Left ventricle myocardium inferior (tissue), 1 donor: ENCODE results near the gene CHSY1. TPM values are rescaled to one million over a fixed set of nuclear protein-coding genes. Genes with fewer than 3 reads are reported as not detected.

Experiments
- DNase-seq: peaks from one replicate; pipeline ENCODE4 v3.0.0-alpha.2; 2020
- H3K27ac ChIP-seq: fragments of 200-600 bp; replicated peaks from 2 replicates; pipeline ENCODE4 v1.8.0; 2021
- H3K27me3 ChIP-seq: fragments of 200-600 bp; 2 replicates; pipeline ENCODE4 v1.8.0; 2021; ENCODE audit warnings: low read depth
- H3K36me3 ChIP-seq: fragments of 200-600 bp; 2 replicates; pipeline ENCODE4 v1.8.0; 2021
- H3K4me1 ChIP-seq: fragments of 200-600 bp; 2 replicates; pipeline ENCODE4 v1.8.0; 2021
- H3K4me3 ChIP-seq: fragments of 200-600 bp; 2 replicates; pipeline ENCODE4 v1.8.0; 2021; ENCODE audit warnings: mild to moderate bottlenecking, moderate library complexity
- H3K9me3 ChIP-seq: fragments of 200-600 bp; replicated peaks from 2 replicates; pipeline ENCODE4 v1.8.0; 2021
- intact Hi-C: fragments of 100-400 bp; cut with micrococcal nuclease; formaldehyde crosslinking; loops from one replicate; pipeline ENCODE4 v1.11.0; 2022
- total RNA-seq: library from RNA; stranded (reverse); fragmentation: NEBNext Ultra II Directional; extraction: Animal tissue kit (Norgen Biotek cat#: 25700); gene quantifications from one replicate; pipeline ENCODE4 v1.2.1, GENCODE V29; 2021
- TF ChIP-seq, protein P1 (sequence below): fragments of 200-600 bp; IDR thresholded peaks from 2 replicates; pipeline ENCODE4 v1.8.0; 2021; ENCODE audit warnings: antibody characterized with exemption, mild to moderate bottlenecking, borderline replicate concordance
- donor health status: DM: no; HTN: yes; CAD: no; lungs with severe emphysema.

Gene CHSY1
- total RNA-seq, 1 donor from 2014 or later = 15.1 TPM

DNA sequence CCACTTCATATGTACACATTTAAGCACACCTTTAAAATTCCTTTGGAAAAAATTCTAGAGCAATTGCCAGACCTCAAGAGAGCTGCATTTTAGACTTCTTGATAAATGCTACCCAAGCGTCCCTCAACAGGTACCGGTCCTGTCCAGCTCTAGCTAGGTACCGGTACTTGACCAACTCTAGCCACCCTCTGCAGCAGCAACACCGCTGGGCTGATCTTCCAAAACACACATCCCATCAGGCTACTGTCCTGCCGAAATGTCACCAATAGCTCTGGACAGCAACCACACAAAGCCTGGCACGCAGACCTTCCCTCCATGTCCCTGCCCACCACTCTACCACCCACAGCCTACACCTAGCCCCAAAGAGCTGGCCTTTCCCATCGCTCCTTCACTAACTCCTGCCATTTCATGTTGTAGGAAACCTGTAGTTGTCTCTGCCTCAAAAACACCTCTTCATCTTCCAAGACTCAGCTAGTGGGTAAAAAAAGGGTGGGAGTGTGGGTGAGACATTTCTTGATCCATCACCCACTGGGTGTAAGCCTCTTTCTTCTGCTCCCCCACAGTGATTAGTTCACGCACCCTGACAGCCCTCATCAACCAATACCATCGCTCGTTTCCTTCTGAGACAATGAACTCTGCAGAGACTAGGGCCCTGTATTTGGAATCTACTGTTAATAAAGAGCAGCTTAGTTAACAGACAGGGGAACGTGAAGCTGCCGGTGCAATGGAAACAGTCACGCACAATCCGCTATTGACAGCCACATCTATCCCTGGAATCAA is 6.8 kb downstream of the CHSY1 start:
- Histone ChIP-seq H3K4me1 (peaks cover 100% of the 10 kb centered on the region), H3K9me3 (no peaks in the 10 kb centered on the region), H3K36me3 (peaks cover 8% of the 10 kb centered on the region), H3K4me3 (no peak overlapping the region), H3K27ac (peak overlapping the region; percentile 18), H3K27me3 (no peaks in the 10 kb centered on the region)
- DNase-seq = no peak
- TF ChIP-seq, protein P1, sequence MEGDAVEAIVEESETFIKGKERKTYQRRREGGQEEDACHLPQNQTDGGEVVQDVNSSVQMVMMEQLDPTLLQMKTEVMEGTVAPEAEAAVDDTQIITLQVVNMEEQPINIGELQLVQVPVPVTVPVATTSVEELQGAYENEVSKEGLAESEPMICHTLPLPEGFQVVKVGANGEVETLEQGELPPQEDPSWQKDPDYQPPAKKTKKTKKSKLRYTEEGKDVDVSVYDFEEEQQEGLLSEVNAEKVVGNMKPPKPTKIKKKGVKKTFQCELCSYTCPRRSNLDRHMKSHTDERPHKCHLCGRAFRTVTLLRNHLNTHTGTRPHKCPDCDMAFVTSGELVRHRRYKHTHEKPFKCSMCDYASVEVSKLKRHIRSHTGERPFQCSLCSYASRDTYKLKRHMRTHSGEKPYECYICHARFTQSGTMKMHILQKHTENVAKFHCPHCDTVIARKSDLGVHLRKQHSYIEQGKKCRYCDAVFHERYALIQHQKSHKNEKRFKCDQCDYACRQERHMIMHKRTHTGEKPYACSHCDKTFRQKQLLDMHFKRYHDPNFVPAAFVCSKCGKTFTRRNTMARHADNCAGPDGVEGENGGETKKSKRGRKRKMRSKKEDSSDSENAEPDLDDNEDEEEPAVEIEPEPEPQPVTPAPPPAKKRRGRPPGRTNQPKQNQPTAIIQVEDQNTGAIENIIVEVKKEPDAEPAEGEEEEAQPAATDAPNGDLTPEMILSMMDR = no peak
- intact Hi-C loops = loop anchor here (10.0 kb wide), 1 partner anchor 120 kb away; no protein-coding TSS in a partner anchor

DNA sequence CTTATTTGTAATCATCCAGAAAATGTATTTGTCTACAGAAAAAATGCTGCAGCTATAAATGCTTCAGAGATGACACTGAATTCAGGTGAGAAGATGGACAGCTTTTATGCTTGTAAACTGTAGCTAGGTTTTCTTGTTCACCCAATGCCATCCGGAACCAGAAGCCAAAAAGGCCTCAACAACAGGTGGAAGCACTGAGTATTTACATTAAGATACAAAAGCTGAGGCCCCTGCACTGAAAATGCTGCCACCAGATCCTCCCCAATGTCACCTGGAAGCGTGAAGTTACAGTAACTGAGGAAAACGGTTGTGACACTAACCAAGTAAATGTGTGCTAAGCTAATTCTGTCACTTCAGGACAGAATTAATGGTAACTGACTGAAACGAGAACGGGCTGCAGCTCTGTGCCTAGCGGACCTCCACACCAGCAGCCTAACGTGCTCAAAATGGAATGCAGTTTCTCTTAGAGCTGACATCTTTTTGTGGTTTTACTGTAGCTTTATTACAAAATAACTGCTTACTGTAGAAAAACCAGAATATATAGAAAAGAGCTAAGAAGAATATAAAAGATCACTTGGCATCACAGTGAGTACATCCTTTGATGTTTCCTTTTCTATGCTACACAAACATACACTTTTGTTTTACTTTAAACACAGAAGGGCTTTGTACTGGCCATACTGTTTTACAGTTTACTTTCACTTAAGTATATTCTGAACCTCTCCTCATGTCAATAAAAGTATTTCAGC is 7.6 kb downstream of the CHSY1 start:
- Histone ChIP-seq H3K36me3 (peaks cover 8% of the 10 kb centered on the region), H3K27ac (peak overlapping the region; percentile 66)
- no peak for DNase-seq

DNA sequence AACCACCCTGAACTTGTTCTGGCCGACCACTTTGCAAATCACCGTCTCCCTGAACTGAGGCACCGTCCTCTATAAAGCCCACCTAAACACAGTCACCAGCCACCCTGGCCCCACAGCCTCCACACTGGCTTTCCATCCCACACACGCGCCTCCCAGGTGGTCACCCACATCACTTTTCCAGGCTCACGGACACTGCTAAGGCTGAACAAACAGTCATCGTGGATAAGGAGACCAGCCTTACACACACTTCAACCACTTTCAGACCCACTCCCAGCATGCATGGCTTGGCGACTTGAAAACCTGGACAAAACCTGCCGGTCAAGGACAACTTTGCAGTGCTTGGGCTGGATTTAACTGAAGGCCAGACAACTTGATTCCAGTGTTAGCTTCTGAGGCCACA is 8.4 kb downstream of the CHSY1 start:
- Histone ChIP-seq H3K36me3 (peaks cover 8% of the 10 kb centered on the region), H3K4me1 (peaks cover 96% of the 10 kb centered on the region), H3K27me3 (no peaks in the 10 kb centered on the region), H3K27ac (peak overlapping the region; percentile 66), H3K4me3 (no peak overlapping the region), H3K9me3 (no peaks in the 10 kb centered on the region)
- intact Hi-C loops = loop anchor here (10.0 kb wide), 1 partner anchor 119 kb away; no protein-coding TSS in a partner anchor
- DNase-seq = no peak
- TF ChIP-seq, protein P1 = no peak

More for the DNA sequence above, 7.6 kb downstream of the CHSY1 start:
- Histone ChIP-seq H3K9me3 (no peaks in the 10 kb centered on the region), H3K4me1 (peaks cover 100% of the 10 kb centered on the region), H3K27me3 (no peaks in the 10 kb centered on the region), H3K4me3 (no peak overlapping the region)
- intact Hi-C loops = loop anchor here (10.0 kb wide), 1 partner anchor 119 kb away; no protein-coding TSS in a partner anchor
- TF ChIP-seq, protein P1 = no peak

DNA sequence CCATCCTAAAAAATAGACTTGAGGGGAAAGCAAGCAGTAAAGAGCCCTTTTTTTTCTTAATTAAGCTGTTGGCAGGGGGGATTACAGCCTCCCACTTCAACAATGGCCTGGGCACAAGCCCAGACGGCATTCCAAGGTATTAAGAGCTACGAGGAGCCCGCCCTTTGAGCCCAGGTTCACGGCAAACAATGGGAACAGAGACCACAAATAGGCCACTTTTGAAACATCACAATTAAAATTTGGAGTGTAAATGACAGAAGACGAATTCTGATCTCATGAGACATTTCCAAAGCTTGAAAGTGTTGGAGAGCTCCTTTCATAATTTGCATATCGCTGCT is 8.9 kb downstream of the CHSY1 start:
- no peak for DNase-seq
- Histone ChIP-seq H3K36me3 (peaks cover 5% of the 10 kb centered on the region), H3K27ac (peak overlapping the region; percentile 66), H3K4me1 (peaks cover 92% of the 10 kb centered on the region), H3K4me3 (no peak overlapping the region), H3K9me3 (no peaks in the 10 kb centered on the region), H3K27me3 (no peaks in the 10 kb centered on the region)
- intact Hi-C loops = loop anchor here (10.0 kb wide), 1 partner anchor 118 kb away; no protein-coding TSS in a partner anchor
- TF ChIP-seq, protein P1 = no peak

DNA sequence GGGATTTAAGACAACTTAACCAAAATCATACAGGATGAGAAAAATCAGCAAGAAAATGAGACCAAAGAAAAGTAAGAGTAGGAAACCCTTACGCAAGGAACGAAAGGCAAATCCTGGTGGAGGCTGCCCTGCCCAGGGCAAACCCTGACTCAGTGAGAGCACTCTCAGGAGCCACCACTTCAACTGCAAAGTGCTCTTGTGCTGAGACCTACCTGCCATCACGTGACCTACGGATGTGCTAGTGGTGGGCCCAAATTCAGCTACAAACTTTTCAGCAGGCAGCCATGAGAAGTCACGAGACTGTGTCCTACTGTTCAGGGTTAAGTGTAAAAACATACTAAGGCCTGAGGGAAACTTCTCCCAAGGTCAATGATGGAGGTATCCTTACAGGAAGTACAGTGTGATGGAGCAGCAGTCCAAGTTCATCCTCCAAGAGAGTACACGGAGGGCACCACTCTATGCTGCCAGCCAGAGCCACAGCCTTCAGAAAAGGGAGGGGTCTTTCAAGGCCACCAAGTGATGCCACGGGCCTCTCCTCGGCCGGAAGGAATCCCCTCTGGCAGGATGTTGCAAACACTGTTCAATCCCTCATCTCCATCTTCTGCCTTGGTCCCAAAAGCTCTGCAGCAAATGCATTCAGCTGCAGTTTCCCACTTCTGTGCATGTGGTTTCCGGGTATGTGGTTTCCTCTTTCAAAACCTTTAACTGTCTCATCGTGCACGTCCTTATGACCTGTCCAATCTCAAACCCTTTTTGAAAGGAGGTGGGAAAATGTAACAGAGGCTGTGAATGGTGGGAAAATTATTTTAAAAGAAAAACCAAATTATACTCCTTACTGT is 9.5 kb downstream of the CHSY1 start:
- TF ChIP-seq, protein P1 = no peak
- Histone ChIP-seq H3K4me3 (peak overlapping the region; percentile 33), H3K36me3 (peaks cover 5% of the 10 kb centered on the region), H3K27ac (peak overlapping the region; percentile 66), H3K9me3 (no peaks in the 10 kb centered on the region), H3K4me1 (peaks cover 92% of the 10 kb centered on the region), H3K27me3 (no peaks in the 10 kb centered on the region)
- intact Hi-C loops = loop anchor here (10.0 kb wide), 1 partner anchor 118 kb away; no protein-coding TSS in a partner anchor
- DNase-seq = no peak
